ENCODE results near the gene MFSD11.
"Not testable (repeated sequence)": the region's sequence is repeated elsewhere in the genome, so short reads cannot be mapped to it uniquely, and the experiment has no call there.

MFSD11 gene

GRCh38 chr17:76744747-76745146, 6.8 kb downstream of the MFSD11 start:
- CTCF ChIA-PET = no interaction called here
- POLR2A ChIA-PET = no interaction called here

DNA sequence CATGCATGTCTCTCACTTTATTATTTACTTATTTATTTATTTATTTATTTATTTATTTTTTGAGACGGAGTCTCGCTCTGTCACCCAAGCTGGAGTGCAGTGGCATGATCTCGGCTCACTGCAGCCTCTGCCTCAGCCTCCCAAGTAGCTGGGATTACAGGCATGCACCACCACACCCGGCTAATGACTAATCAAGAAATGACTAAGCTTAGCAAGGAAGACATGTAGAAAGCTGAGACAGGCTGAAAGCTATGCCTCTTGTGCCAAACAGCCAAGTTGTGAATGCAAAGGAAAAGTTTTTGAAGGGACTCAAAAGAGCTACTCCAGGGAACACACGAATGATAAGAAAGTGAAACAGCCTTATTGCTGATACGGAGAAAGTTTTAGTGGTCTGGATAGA, 7.9 kb downstream of the MFSD11 start:
- CTCF ChIA-PET = interaction anchor here (0.9 to 1.5 kb wide), 3 partner anchors 31 to 343 kb away, joined by 3 read pairs; no protein-coding TSS in a partner anchor
- POLR2A ChIA-PET = interaction anchor here (1.0 kb wide), 1 partner anchor 27 kb away, joined by 3 read pairs; no protein-coding TSS in a partner anchor
- H3K4me3 ChIP-seq (ENCODE audit: low read depth, low read length); DNase-seq (ENCODE audit: low read depth, low spot score): not testable (repeated sequence)

More at GRCh38 chr17:76744747-76745146, 6.8 kb downstream of the MFSD11 start:
- no peak for DNase-seq (ENCODE audit: low read depth, low spot score)
- TF ChIP-seq, protein P1, sequence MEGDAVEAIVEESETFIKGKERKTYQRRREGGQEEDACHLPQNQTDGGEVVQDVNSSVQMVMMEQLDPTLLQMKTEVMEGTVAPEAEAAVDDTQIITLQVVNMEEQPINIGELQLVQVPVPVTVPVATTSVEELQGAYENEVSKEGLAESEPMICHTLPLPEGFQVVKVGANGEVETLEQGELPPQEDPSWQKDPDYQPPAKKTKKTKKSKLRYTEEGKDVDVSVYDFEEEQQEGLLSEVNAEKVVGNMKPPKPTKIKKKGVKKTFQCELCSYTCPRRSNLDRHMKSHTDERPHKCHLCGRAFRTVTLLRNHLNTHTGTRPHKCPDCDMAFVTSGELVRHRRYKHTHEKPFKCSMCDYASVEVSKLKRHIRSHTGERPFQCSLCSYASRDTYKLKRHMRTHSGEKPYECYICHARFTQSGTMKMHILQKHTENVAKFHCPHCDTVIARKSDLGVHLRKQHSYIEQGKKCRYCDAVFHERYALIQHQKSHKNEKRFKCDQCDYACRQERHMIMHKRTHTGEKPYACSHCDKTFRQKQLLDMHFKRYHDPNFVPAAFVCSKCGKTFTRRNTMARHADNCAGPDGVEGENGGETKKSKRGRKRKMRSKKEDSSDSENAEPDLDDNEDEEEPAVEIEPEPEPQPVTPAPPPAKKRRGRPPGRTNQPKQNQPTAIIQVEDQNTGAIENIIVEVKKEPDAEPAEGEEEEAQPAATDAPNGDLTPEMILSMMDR (IDR thresholded peaks at IDR 0.05; ENCODE audit: insufficient read depth, low read length, missing control alignments) = no peak
- no peak overlapping the region for H3K4me3 ChIP-seq (ENCODE audit: low read depth, low read length)

DNA sequence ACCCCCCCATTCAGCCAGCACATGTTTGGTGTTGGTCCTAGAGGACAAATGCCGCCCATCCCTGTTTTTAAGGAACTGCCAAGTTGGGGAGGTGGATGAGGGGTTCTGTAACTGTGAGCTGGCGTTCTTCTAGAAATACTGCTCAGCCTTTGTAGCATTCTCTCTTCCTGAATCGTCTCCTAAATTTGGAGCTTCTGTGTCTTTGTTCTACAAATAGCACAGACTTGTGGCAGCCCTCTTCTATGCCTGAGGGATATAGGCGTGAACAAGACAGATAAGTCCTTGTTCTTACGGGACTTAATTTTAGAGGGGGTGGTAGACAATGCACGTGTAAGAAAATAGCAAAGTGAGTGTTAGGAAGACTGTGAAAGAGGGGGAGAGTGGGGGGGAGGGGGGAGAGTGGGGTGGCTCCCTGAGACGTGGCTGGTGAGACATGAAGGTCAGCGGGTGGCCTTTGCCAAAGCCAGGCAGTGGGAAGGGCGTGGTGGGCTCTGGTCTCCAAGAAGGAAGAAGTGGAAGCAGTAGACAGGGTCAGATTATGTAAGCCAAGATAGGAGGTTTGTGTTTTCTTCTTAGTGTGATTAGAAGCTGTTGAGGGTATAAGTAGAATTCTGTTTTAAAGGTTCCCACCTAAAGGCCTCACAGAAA, 9.9 kb downstream of the MFSD11 start:
- TF ChIP-seq, protein P1 (IDR thresholded peaks at IDR 0.05; ENCODE audit: insufficient read depth, low read length, missing control alignments) = no peak
- POLR2A ChIA-PET = no interaction called here
- CTCF ChIA-PET = interaction anchor here (0.6 to 1.1 kb wide), 2 partner anchors 9 kb away, joined by 3 to 4 read pairs; no protein-coding TSS in a partner anchor
- no peak for DNase-seq (ENCODE audit: low read depth, low spot score)
- H3K4me3 ChIP-seq (ENCODE audit: low read depth, low read length) = no peak overlapping the region

DNA sequence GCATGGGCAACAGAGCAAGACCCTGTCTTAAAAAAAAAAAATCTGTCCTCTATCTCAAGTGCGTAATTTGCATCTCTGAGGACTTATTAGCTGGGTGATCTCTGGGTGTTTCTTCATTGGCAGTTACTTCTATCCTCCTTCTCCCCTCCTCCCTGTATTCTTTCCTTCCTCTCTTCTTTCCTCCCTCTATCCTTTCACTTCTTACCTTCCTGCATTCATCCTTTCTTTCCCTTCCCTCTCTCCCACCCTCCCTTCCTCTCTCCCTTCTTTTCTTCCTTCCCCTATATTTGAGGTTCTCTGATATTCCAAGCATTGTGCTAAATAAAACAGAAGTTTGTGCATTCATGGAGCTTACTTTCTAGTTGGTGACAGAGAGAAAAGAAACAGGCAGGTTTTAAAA, 10.7 kb downstream of the MFSD11 start:
- TF ChIP-seq, protein P1 (IDR thresholded peaks at IDR 0.05; ENCODE audit: insufficient read depth, low read length, missing control alignments) = no peak
- ChIA-PET POLR2A (no interaction called here), CTCF (interaction anchor here (1.1 kb wide), 1 partner anchor 10 kb away, joined by 4 read pairs; no protein-coding TSS in a partner anchor)
- no peak overlapping the region for H3K4me3 ChIP-seq (ENCODE audit: low read depth, low read length)
- DNase-seq (ENCODE audit: low read depth, low spot score) = no peak

DNA sequence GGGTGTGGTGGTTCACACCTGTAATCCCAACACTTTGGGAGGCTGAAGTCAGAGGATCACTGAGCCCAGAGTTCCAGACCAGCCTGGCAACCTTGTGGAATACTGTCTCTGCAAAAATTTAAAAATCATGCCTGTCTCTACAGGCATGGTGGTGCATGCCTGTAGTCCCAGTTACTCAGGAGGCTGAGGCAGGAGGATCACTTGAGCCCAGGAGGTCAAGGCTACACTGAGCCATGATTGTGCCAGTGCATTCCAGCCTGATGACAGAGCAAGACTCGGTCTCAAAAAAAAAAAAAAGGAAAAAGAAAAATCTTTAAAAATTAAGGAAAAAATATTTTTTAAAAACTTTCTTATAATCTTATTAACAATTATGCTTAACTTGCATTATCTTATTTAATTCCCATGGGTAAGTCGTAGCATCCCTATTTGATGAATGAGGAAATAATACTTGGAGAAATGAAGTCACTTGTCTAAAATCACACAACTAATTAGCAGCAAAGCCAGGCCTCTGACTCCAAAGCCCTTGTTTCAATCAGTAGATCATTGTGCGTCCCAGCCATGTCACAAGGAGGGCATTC, 13.6 kb downstream of the MFSD11 start:
- POLR2A ChIA-PET = no interaction called here
- TF ChIP-seq, protein P1 (IDR thresholded peaks at IDR 0.05; ENCODE audit: insufficient read depth, low read length, missing control alignments) = no peak
- CTCF ChIA-PET = no interaction called here
- no peak for DNase-seq (ENCODE audit: low read depth, low spot score)
- no peak overlapping the region for H3K4me3 ChIP-seq (ENCODE audit: low read depth, low read length)

- TF ChIP-seq, protein P1 (IDR thresholded peaks at IDR 0.05; ENCODE audit: insufficient read depth, low read length, missing control alignments) = no peak
- DNase-seq (ENCODE audit: low read depth, low spot score) = no peak
- ChIA-PET CTCF (interaction anchor here (1.7 kb wide), 1 partner anchor 37 kb away, joined by 3 read pairs; no protein-coding TSS in a partner anchor), POLR2A (no interaction called here)
- H3K4me3 ChIP-seq (ENCODE audit: low read depth, low read length) = no peak overlapping the region
Measured at GRCh38 chr17:76752006-76752405, 14.1 kb downstream of the MFSD11 start.
